ENCODE results near the gene KDM2A. TPM values are rescaled to one million over a fixed set of nuclear protein-coding genes. Genes with fewer than 3 reads are reported as not detected.

KDM2A gene
- total RNA-seq, 1 donor, result 65.9 TPM

DNA sequence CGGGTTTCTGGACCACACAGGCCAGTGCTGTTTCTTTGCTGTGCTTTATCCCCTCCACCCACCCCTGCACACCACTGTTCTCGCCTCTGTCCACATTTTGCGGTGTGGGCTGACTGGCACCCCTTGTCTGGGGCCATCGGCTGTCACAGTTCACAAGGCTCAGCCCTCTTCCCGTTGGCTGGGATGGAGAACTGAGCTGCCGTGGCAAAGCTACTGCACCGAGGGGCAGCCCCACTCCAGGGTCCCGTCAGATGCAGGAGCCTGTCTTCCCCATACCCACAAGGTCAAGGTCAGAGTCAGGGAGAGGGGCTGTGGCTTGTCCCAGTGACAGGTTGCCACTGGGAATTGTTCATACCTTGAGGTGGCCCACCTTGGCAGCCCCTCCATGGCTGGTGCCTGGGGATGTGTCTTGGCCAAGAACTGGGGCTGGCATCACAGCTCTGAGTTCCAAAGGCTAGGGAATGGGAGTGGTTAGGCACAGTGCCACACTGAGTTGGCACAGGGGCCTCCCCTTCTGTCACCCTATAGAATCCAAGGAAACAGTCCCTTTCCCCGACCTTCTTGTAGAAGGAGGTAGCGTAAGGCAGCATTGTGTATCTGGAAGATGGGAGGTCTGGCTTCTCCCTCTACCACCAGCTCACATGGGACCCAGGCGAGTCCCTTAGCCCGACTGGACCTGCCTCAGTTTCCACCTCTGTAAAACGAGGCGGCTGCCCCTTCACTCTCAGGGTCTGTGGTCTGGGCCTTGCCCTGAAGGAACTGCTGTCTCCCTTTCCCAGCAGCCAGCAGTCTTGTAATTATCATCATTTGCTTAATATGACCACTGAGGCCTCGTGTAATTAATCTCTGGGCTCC is 150.6 kb downstream of the KDM2A start:
- Histone ChIP-seq H3K79me2 (ENCODE audit: insufficient read depth, low read length) (peaks cover 85% of the 10 kb centered on the region), H3K4me2 (ENCODE audit: insufficient read depth, low read length) (peak overlapping the region; percentile 23), H3K27me3 (ENCODE audit: insufficient read depth, low read length) (no peaks in the 10 kb centered on the region), H3K36me3 (ENCODE audit: insufficient read depth, low read length) (peaks cover 8% of the 10 kb centered on the region), H4K20me1 (ENCODE audit: insufficient read depth, low read length) (peaks cover 53% of the 10 kb centered on the region), H3K9me3 (ENCODE audit: low read depth, low read length) (no peaks in the 10 kb centered on the region), H3K27ac (ENCODE audit: low read depth, low read length) (no peak overlapping the region), H3K4me1 (ENCODE audit: insufficient read depth, low read length) (peaks cover 59% of the 10 kb centered on the region), H3K4me3 (ENCODE audit: insufficient read depth, low read length) (no peak overlapping the region), H2AFZ (ENCODE audit: low read length) (no peak overlapping the region)
- DNase-seq (ENCODE audit: insufficient read length, low spot score, missing footprints), result peak; percentile 91
- no peak for TF ChIP-seq CTCF (IDR thresholded peaks at IDR 0.05; ENCODE audit: extremely low read depth, low read depth, low read length)

DNA sequence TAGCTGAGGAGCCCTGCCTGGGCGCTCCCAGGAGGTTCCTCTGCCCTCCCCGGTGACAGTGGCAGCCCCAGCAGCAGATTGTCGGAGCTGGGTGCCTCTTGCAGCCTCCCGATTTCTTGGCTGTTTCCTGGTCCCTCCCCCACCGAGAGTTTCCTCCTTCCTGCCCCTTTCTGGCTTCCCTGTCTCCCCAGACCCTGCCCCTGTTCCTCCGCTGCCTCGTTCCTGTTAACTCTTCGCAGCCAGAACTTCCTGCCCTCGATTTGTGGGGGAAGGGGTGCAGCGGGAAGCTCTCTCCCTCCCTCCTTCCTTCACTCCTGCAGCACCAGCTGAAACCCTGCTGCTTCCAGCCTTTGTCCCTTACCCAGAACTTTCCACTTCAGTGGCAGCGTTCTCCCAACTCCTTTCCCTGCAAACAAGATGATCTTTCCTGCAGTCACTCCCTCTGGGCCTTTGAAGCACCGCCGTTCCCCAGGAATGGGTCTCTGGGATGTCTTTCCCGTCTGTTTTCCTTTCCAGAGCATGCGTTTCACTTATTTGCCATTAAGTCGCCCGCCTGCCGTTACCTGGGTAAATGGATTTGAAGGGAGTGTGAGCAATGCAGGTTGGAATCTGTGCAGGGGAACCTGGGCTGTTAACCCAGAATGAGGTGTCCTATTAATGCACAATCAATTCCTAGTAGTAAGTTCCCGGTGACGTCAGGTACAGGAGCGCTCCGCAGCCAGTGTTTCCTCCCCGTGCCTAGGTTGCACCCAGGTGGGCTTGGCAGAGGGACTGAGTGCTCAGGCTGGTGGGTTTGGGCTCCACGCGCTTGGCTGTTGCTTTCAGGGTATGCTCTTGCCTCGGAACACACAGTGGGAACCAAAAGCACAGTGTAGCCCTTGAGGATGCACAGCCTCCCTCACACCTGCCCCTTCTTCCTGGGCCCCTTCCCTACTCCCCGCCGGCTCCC is 151.5 kb downstream of the KDM2A start:
- Histone ChIP-seq H3K4me3 (ENCODE audit: insufficient read depth, low read length) (no peak overlapping the region), H3K9me3 (ENCODE audit: low read depth, low read length) (no peaks in the 10 kb centered on the region), H3K27ac (ENCODE audit: low read depth, low read length) (no peak overlapping the region), H3K36me3 (ENCODE audit: insufficient read depth, low read length) (peaks cover 8% of the 10 kb centered on the region), H4K20me1 (ENCODE audit: insufficient read depth, low read length) (peaks cover 53% of the 10 kb centered on the region), H2AFZ (ENCODE audit: low read length) (no peak overlapping the region), H3K4me2 (ENCODE audit: insufficient read depth, low read length) (peak overlapping the region; percentile 23), H3K79me2 (ENCODE audit: insufficient read depth, low read length) (peaks cover 94% of the 10 kb centered on the region), H3K4me1 (ENCODE audit: insufficient read depth, low read length) (peaks cover 59% of the 10 kb centered on the region), H3K27me3 (ENCODE audit: insufficient read depth, low read length) (no peaks in the 10 kb centered on the region)
- peak; percentile 92 for DNase-seq (ENCODE audit: insufficient read length, low spot score, missing footprints)
- TF ChIP-seq CTCF (IDR thresholded peaks at IDR 0.05; ENCODE audit: extremely low read depth, low read depth, low read length), result no peak

GRCh38 chr11:67271205-67271540 is 152.1 kb downstream of the KDM2A start:
- Histone ChIP-seq H3K36me3 (ENCODE audit: insufficient read depth, low read length) (peaks cover 8% of the 10 kb centered on the region), H3K4me1 (ENCODE audit: insufficient read depth, low read length) (peaks cover 55% of the 10 kb centered on the region), H2AFZ (ENCODE audit: low read length) (no peak overlapping the region), H3K27ac (ENCODE audit: low read depth, low read length) (no peak overlapping the region), H3K4me2 (ENCODE audit: insufficient read depth, low read length) (no peak overlapping the region), H3K79me2 (ENCODE audit: insufficient read depth, low read length) (peaks cover 96% of the 10 kb centered on the region), H3K27me3 (ENCODE audit: insufficient read depth, low read length) (no peaks in the 10 kb centered on the region), H4K20me1 (ENCODE audit: insufficient read depth, low read length) (peaks cover 53% of the 10 kb centered on the region), H3K4me3 (ENCODE audit: insufficient read depth, low read length) (no peak overlapping the region), H3K9me3 (ENCODE audit: low read depth, low read length) (no peaks in the 10 kb centered on the region)
- DNase-seq (ENCODE audit: insufficient read length, low spot score, missing footprints), result no peak
- TF ChIP-seq CTCF (IDR thresholded peaks at IDR 0.05; ENCODE audit: extremely low read depth, low read depth, low read length), result no peak

All from osteoblast (primary cell).